IMR-90 (cell line): ENCODE measurements around the gene ZNF529. TPM values are rescaled to one million over a fixed set of nuclear protein-coding genes. Genes with fewer than 3 reads are reported as not detected.

Experiments
- ATAC-seq: fragments of 200-7000 bp; cut with Tn5 transposase; 2 replicates; pipeline ENCODE4 v1.9.1; 2020; ENCODE audit warnings: low read depth, mild to moderate bottlenecking, moderate library complexity
- BruUV-seq: library from RNA; stranded (reverse); fragments of 400-500 nt; replicated peaks from 2 replicates; lab custom pipeline; 2021; lab: Mats Ljungman, UMichigan
- CTCF ChIA-PET: fragments of 300-600 bp; formaldehyde crosslinking; extraction: SDS; loops from one replicate; lab custom pipeline; 2021; ENCODE audit warnings: antibody characterized with exemption; lab: Yijun Ruan, JAX
- POLR2A ChIA-PET: fragments of 300-600 bp; sonication (Branson Sonifier 250); formaldehyde crosslinking; loops from one replicate; lab custom pipeline; 2022; ENCODE audit warnings: antibody characterized with exemption; ENCODE audit not compliant: unreplicated experiment; lab: Charles Lee
- DNase-seq: peaks from one replicate; pipeline ENCODE4 v3.0.0; 2013
- H2AFZ ChIP-seq: replicated peaks from 2 replicates; pipeline ENCODE3; 2013; ENCODE audit warnings: low read length, mild to moderate bottlenecking; ENCODE audit not compliant: poor library complexity
- H2AK5ac ChIP-seq: 2 replicates; pipeline ENCODE4 v1.6.1; 2013; ENCODE audit warnings: low read depth, low read length, inconsistent platforms
- H2AK9ac ChIP-seq: replicated peaks from 2 replicates; pipeline ENCODE3; 2013; ENCODE audit warnings: mild to moderate bottlenecking, low read depth, low read length, moderate library complexity; ENCODE audit not compliant: poor library complexity
- H2BK120ac ChIP-seq: 2 replicates; pipeline ENCODE4 v1.6.1; 2013; ENCODE audit warnings: low read depth, low read length, inconsistent platforms
- H2BK15ac ChIP-seq: 3 replicates; pipeline ENCODE4 v1.6.1; 2013; ENCODE audit warnings: low read depth, low read length, inconsistent platforms
- H2BK20ac ChIP-seq: 2 replicates; pipeline ENCODE4 v1.6.1; 2013; ENCODE audit warnings: low read depth, mild to moderate bottlenecking, inconsistent platforms, low read length, moderate library complexity
- H2BK5ac ChIP-seq: 2 replicates; pipeline ENCODE4 v1.6.1; 2013; ENCODE audit warnings: mild to moderate bottlenecking, low read depth, low read length, inconsistent platforms; ENCODE audit not compliant: poor library complexity, severe bottlenecking
- H3K14ac ChIP-seq: replicated peaks from 2 replicates; pipeline ENCODE4 v1.6.1; 2013; ENCODE audit warnings: low read depth, low read length, inconsistent platforms
- H3K18ac ChIP-seq: 2 replicates; pipeline ENCODE4 v1.6.1; 2013; ENCODE audit warnings: low read depth, low read length, control low read depth
- H3K23ac ChIP-seq: 2 replicates; pipeline ENCODE4 v1.6.1; 2013; ENCODE audit warnings: low read depth, low read length, inconsistent platforms
- H3K27ac ChIP-seq: 2 replicates; pipeline ENCODE4 v1.5.1; 2013; ENCODE audit warnings: mild to moderate bottlenecking, control low read depth, low read length; ENCODE audit not compliant: insufficient read depth
- H3K27me3 ChIP-seq: 2 replicates; pipeline ENCODE4 v1.6.1; 2013; ENCODE audit warnings: low read length; ENCODE audit not compliant: control insufficient read depth, insufficient read depth
- H3K36me3 ChIP-seq: 2 replicates; pipeline ENCODE4 v1.6.1; 2013; ENCODE audit warnings: low read length, mixed read lengths; ENCODE audit not compliant: control insufficient read depth, insufficient read depth
- H3K4ac ChIP-seq: 2 replicates; pipeline ENCODE4 v1.6.1; 2013; ENCODE audit warnings: low read depth, low read length, inconsistent platforms
- H3K4me1 ChIP-seq: 2 replicates; pipeline ENCODE4 v1.6.1; 2013; ENCODE audit warnings: low read length, mixed read lengths; ENCODE audit not compliant: control insufficient read depth, insufficient read depth
- H3K4me2 ChIP-seq: 2 replicates; pipeline ENCODE4 v1.6.1; 2013; ENCODE audit warnings: low read depth, mild to moderate bottlenecking, control low read depth, low read length, moderate library complexity
- H3K4me3 ChIP-seq: 2 replicates; pipeline ENCODE4 v1.5.1; 2013; ENCODE audit warnings: low read depth, mild to moderate bottlenecking, control low read depth, low read length, moderate library complexity; ENCODE audit not compliant: insufficient read depth
- H3K56ac ChIP-seq: 2 replicates; pipeline ENCODE4 v1.6.1; 2013; ENCODE audit warnings: low read length, inconsistent platforms; ENCODE audit not compliant: insufficient read depth; ENCODE audit errors: extremely low read depth
- H3K79me1 ChIP-seq, 2 experiments: 2 replicates each; pipeline ENCODE4 v1.6.1; 2013; ENCODE audit warnings: low read length in 2 of 2, inconsistent platforms in 1 of 2, low read depth in 1 of 2
- H3K9ac ChIP-seq: 2 replicates; pipeline ENCODE4 v1.6.1; 2013; ENCODE audit warnings: low read depth, low read length, control low read depth
- H3K9me1 ChIP-seq: 2 replicates; pipeline ENCODE4 v1.6.1; 2013; ENCODE audit warnings: low read length, inconsistent platforms; ENCODE audit not compliant: insufficient read depth
- H3K9me3 ChIP-seq: 2 replicates; pipeline ENCODE4 v1.6.1; 2013; ENCODE audit warnings: low read length; ENCODE audit not compliant: control insufficient read depth, insufficient read depth
- H4K20me1 ChIP-seq: 2 replicates; pipeline ENCODE4 v1.6.1; 2013; ENCODE audit warnings: low read length, inconsistent platforms; ENCODE audit not compliant: insufficient read depth
- H4K5ac ChIP-seq: 2 replicates; pipeline ENCODE4 v1.6.1; 2013; ENCODE audit warnings: mild to moderate bottlenecking, low read depth, low read length, control low read depth
- H4K8ac ChIP-seq, 2 experiments: 2 replicates each; pipeline ENCODE4 v1.6.1; 2013; ENCODE audit warnings: low read depth in 2 of 2, low read length in 2 of 2, control low read depth in 1 of 2, inconsistent platforms in 1 of 2
- H4K91ac ChIP-seq: 2 replicates; pipeline ENCODE4 v1.6.1; 2013; ENCODE audit warnings: low read depth, low read length, inconsistent platforms; ENCODE audit not compliant: insufficient read depth
- BHLHE40 ChIP-seq: fragments of 150-350 bp; IDR thresholded peaks from 2 replicates; pipeline ENCODE4 v1.6.1; 2016; ENCODE audit warnings: mild to moderate bottlenecking, low read depth, low read length
- CEBPB ChIP-seq: IDR thresholded peaks from 2 replicates; pipeline ENCODE4 v1.6.1; 2012; ENCODE audit warnings: low read depth, low read length, improper control_type of control experiment
- CHD1 ChIP-seq: IDR thresholded peaks from 2 replicates; pipeline ENCODE4 v1.6.1; 2012; ENCODE audit warnings: low read depth, low read length, improper control_type of control experiment
- ELK1 ChIP-seq: fragments of 150-350 bp; IDR thresholded peaks from 2 replicates; pipeline ENCODE4 v1.6.1; 2016; ENCODE audit warnings: low read depth, mild to moderate bottlenecking, low read length, moderate library complexity, borderline replicate concordance
- FOS ChIP-seq: fragments of 150-350 bp; IDR thresholded peaks from 2 replicates; pipeline ENCODE4 v1.6.1; 2016; ENCODE audit warnings: low read depth, low read length
- MAFK ChIP-seq: IDR thresholded peaks from 2 replicates; pipeline ENCODE4 v1.6.1; 2012; ENCODE audit warnings: low read depth, low read length, improper control_type of control experiment
- MAZ ChIP-seq: IDR thresholded peaks from 2 replicates; pipeline ENCODE4 v1.6.1; 2012; ENCODE audit warnings: low read depth, mild to moderate bottlenecking, low read length, improper control_type of control experiment, moderate library complexity, borderline replicate concordance
- MXI1 ChIP-seq: IDR thresholded peaks from 2 replicates; pipeline ENCODE4 v1.6.1; 2012; ENCODE audit warnings: low read depth, mild to moderate bottlenecking, low read length, moderate library complexity, borderline replicate concordance
- NFE2L2 ChIP-seq: fragments of 150-350 bp; IDR thresholded peaks from 2 replicates; pipeline ENCODE4 v1.6.1; 2016; ENCODE audit warnings: low read depth, mild to moderate bottlenecking, low read length
- POLR2A ChIP-seq: IDR thresholded peaks from 2 replicates; pipeline ENCODE4 v1.6.1; 2012; ENCODE audit warnings: mild to moderate bottlenecking, low read depth, low read length
- RAD21 ChIP-seq: IDR thresholded peaks from 2 replicates; pipeline ENCODE4 v1.6.1; 2012; ENCODE audit warnings: low read length, improper control_type of control experiment
- RCOR1 ChIP-seq: IDR thresholded peaks from 2 replicates; pipeline ENCODE4 v1.6.1; 2012; ENCODE audit warnings: mild to moderate bottlenecking, low read length, improper control_type of control experiment; ENCODE audit not compliant: insufficient replicate concordance
- RFX5 ChIP-seq: IDR thresholded peaks from 2 replicates; pipeline ENCODE4 v1.8.0; 2012; ENCODE audit warnings: low read depth, mild to moderate bottlenecking, low read length, moderate library complexity
- WGBS, 2 experiments: methylation state at CpG; one replicate each; pipeline versions ENCODE4 v1.1.5 to v1.1.7; 2013; ENCODE audit warnings: missing lambda C conversion rate in 2 of 2; ENCODE audit not compliant: insufficient read length in 1 of 2; ENCODE audit errors: extremely low coverage in 2 of 2; 5-methylcytosine and 5-hydroxymethylcytosine counted together
- dilution Hi-C: fragments of 300-500 bp; cut with HindIII; formaldehyde crosslinking; loops from one replicate; pipeline ENCODE4 v1.14.3; 2018; ENCODE audit warnings: low sequenced_read_pairs; ENCODE audit not compliant: unreplicated experiment
- in situ Hi-C: fragments of 300-500 bp; cut with MboI; formaldehyde crosslinking; loops from 3 replicates; pipeline ENCODE4 v1.14.3; 2019; ENCODE audit warnings: low sequenced_read_pairs, inconsistent platforms, mixed read lengths
- intact Hi-C: fragments of 100-400 bp; cut with micrococcal nuclease; formaldehyde crosslinking; loops from 2 replicates; pipeline ENCODE4 v1.10.0; 2022
- polyA plus RNA-seq, 3 experiments: library from polyadenylated mRNA; depleted of rRNA; stranded (reverse); fragments of >200 nt; gene quantifications; 2 replicates each; pipeline ENCODE4 v1.2.3, GENCODE V29; 2012; ENCODE audit warnings: low replicate concordance in 1 of 3
- total RNA-seq: library from RNA; depleted of rRNA; stranded (reverse); fragments of >200 nt; gene quantifications from 2 replicates; pipeline ENCODE4 v1.2.3, GENCODE V29; 2012
- TF ChIP-seq, protein P1 (sequence below): conservative IDR thresholded peaks from 2 replicates; pipeline ENCODE4 v1.5.1; 2012; ENCODE audit warnings: mild to moderate bottlenecking, low read depth, low read length, improper control_type of control experiment
- TF ChIP-seq, protein P2 (sequence below): fragments of 150-350 bp; IDR thresholded peaks from 2 replicates; pipeline ENCODE4 v1.6.1; 2017; ENCODE audit warnings: mild to moderate bottlenecking, antibody characterized with exemption, low read length, low read depth

The ZNF529 gene
- total and polyA plus RNA-seq, 2 of the 4 experiments (the other 2 are of a cell fraction): 2.4 to 6.8 TPM

- Histone ChIP-seq H3K14ac (peak overlapping the region; percentile 16; the same call in 1 of the 2 replicates), H3K4me1 (no peaks in the 10 kb centered on the region), H3K27me3 (no peaks in the 10 kb centered on the region), H2BK20ac (no peak overlapping the region), H3K4me3 (peak overlapping the region; percentile 96), H2BK120ac (no peak overlapping the region), H3K4me2 (peak overlapping the region; percentile 98), H3K9me1 (no peaks in the 10 kb centered on the region), H4K5ac (peak overlapping the region; percentile 53; the same call in 1 of the 2 replicates), H3K9me3 (peaks cover 4% of the 10 kb centered on the region), H3K9ac (peak overlapping the region; percentile 79), H4K8ac (peak overlapping the region; percentile 65 to 77; a peak in 3 of 4 replicates), H2AK5ac (0 out of 2 replicates have a peak overlapping the region, but pooled peaks have one; percentile 0), H3K18ac (0 out of 2 replicates have a peak overlapping the region, but pooled peaks have one; percentile 25), H4K20me1 (no peaks in the 10 kb centered on the region), H3K27ac (peak overlapping the region; percentile 64), H2AK9ac (peak overlapping the region; percentile 93), H3K23ac (0 out of 2 replicates have a peak overlapping the region, but pooled peaks have one; percentile 12), H2BK15ac (no peak overlapping the region), H3K79me1 (peaks cover 4 to 11% of the 10 kb centered on the region in 2 experiments; a peak in 3 of 4 replicates), H4K91ac (no peak overlapping the region), H3K4ac (no peak overlapping the region; the same call in 1 of the 2 replicates), H2BK5ac (peak overlapping the region; percentile 53), H3K36me3 (no peaks in the 10 kb centered on the region; the same call in 1 of the 2 replicates), H2AFZ (peak overlapping the region; percentile 99), H3K56ac (peak overlapping the region; percentile 29; the same call in 1 of the 2 replicates)
- ATAC-seq: peak; percentile 80
- in situ Hi-C loops (no loop called here), intact Hi-C loops (loop anchor here (2.0 kb wide), 1 partner anchor 32 kb away; the partner anchor contains the start of gene ZNF529), dilution Hi-C loops (no loop called here)
- POLR2A ChIA-PET: interaction anchor here (0.6 kb wide), 1 partner anchor 255 kb away, joined by 7 read pairs; no protein-coding TSS in a partner anchor
- CTCF ChIA-PET: no interaction called here
- peak; percentile 40 for DNase-seq
- BruUV-seq: no TSS peak
- 0% methylated on average over 6 of the region's 21 CpGs; no CpG with 5 or more reads in 1 of the 2 experiments for WGBS, 2 experiments
- TF ChIP-seq NFE2L2 (no peak), CEBPB (no peak), POLR2A (no peak), BHLHE40 (no peak), RFX5 (no peak), MXI1 (no peak), MAZ (no peak), CHD1 (no peak), RAD21 (no peak), MAFK (no peak), RCOR1 (no peak), ELK1 (no peak), FOS (no peak)
- TF ChIP-seq, protein P1, sequence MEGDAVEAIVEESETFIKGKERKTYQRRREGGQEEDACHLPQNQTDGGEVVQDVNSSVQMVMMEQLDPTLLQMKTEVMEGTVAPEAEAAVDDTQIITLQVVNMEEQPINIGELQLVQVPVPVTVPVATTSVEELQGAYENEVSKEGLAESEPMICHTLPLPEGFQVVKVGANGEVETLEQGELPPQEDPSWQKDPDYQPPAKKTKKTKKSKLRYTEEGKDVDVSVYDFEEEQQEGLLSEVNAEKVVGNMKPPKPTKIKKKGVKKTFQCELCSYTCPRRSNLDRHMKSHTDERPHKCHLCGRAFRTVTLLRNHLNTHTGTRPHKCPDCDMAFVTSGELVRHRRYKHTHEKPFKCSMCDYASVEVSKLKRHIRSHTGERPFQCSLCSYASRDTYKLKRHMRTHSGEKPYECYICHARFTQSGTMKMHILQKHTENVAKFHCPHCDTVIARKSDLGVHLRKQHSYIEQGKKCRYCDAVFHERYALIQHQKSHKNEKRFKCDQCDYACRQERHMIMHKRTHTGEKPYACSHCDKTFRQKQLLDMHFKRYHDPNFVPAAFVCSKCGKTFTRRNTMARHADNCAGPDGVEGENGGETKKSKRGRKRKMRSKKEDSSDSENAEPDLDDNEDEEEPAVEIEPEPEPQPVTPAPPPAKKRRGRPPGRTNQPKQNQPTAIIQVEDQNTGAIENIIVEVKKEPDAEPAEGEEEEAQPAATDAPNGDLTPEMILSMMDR: no peak
- TF ChIP-seq, protein P2, sequence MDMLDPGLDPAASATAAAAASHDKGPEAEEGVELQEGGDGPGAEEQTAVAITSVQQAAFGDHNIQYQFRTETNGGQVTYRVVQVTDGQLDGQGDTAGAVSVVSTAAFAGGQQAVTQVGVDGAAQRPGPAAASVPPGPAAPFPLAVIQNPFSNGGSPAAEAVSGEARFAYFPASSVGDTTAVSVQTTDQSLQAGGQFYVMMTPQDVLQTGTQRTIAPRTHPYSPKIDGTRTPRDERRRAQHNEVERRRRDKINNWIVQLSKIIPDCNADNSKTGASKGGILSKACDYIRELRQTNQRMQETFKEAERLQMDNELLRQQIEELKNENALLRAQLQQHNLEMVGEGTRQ: no peak
Measured at GRCh38 chr19:36604656-36605100, 31.6 kb upstream of the ZNF529 start.
